Lung (tissue), 12 donors: ENCODE data around the gene MMD. TPM values are rescaled to one million over a fixed set of nuclear protein-coding genes. Genes with fewer than 3 reads are reported as not detected.

Experiments
- ATAC-seq: fragments of 200-7000 bp; cut with Tn5 transposase; one replicate; pipeline ENCODE4 v1.9.1; 2020; ENCODE audit warnings: moderate number of reproducible peaks; ENCODE audit not compliant: insufficient read depth, low FRiP score
- DNase-seq, 3 donors: peaks; one replicate each; pipeline ENCODE4 v3.0.0-alpha.2; 2013 to 2017
- H3K27ac ChIP-seq, 2 donors: one replicate each; pipeline ENCODE4 v1.5.1; 2013; ENCODE audit warnings: mild to moderate bottlenecking in 2 of 2, moderate library complexity in 2 of 2, control low read depth in 1 of 2, inconsistent platforms in 1 of 2, low read depth in 1 of 2, low read length in 1 of 2
- H3K27me3 ChIP-seq, 3 donors: one replicate each; pipeline ENCODE4 v1.5.1; 2013; ENCODE audit warnings: low read length in 2 of 3; ENCODE audit not compliant: control insufficient read depth in 3 of 3, insufficient read depth in 3 of 3
- H3K36me3 ChIP-seq, 4 donors: one replicate each; pipeline ENCODE4 v1.5.1; 2013; ENCODE audit warnings: low read length in 4 of 4, mild to moderate bottlenecking in 1 of 4, moderate library complexity in 1 of 4; ENCODE audit not compliant: control insufficient read depth in 4 of 4, insufficient read depth in 4 of 4
- H3K4me1 ChIP-seq, 5 donors: one replicate each; pipeline ENCODE4 v1.5.1; 2013; ENCODE audit warnings: low read length in 5 of 5, mild to moderate bottlenecking in 2 of 5, moderate library complexity in 1 of 5; ENCODE audit not compliant: control insufficient read depth in 5 of 5, insufficient read depth in 5 of 5
- H3K4me3 ChIP-seq: one replicate; pipeline ENCODE4 v1.5.1; 2013; ENCODE audit warnings: mild to moderate bottlenecking, control low read depth, moderate library complexity
- H3K9ac ChIP-seq, 2 donors: one replicate each; pipeline ENCODE4 v1.5.1; 2013; ENCODE audit warnings: low read length in 2 of 2, control low read depth in 1 of 2; ENCODE audit not compliant: insufficient read depth in 1 of 2
- H3K9me3 ChIP-seq, 4 donors: one replicate each; pipeline ENCODE4 v1.5.1; 2013; ENCODE audit warnings: low read length in 3 of 4, mild to moderate bottlenecking in 1 of 4, moderate library complexity in 1 of 4; ENCODE audit not compliant: control insufficient read depth in 4 of 4, insufficient read depth in 3 of 4
- CTCF ChIP-seq: IDR thresholded peaks from 2 replicates; pipeline ENCODE4 v1.5.1; 2012; ENCODE audit warnings: mild to moderate bottlenecking; ENCODE audit errors: control extremely low read depth, extremely low read depth
- WGBS, 2 donors: extraction: QIAGEN DNeasy Blood & Tissue Kit; methylation state at CpG; one replicate each; pipeline ENCODE4 v1.1.7; 2013; 5-methylcytosine and 5-hydroxymethylcytosine counted together
- polyA plus RNA-seq, 2 donors: library from polyadenylated mRNA; stranded (reverse); fragments of 200-250 nt; gene quantifications; one replicate each; pipeline ENCODE4 v1.2.1, GENCODE V29; 2013
- total RNA-seq, 2 donors: library from RNA; depleted of rRNA in 1 of 2; stranded (reverse); fragments of >200 nt in 1 of 2; gene quantifications; one replicate each; pipeline ENCODE4 v1.2.1, GENCODE V29; 2014 to 2021
- donor health status: control.
- donor health status: control.
- donor health status: Bipolar disorder and iron deficiency.
- donor health status: healthy.
- donor health status: DM: yes; HTN: yes; CAD: no.

The MMD gene
- total and polyA plus RNA-seq, 4 donors = 10.9 to 19.0 (median 13.5) TPM

GRCh38 chr17:55430541-55431288, 9.1 kb upstream of the MMD start:
- Histone ChIP-seq H3K4me3 (no peak overlapping the region), H3K27ac (peak overlapping the region in 1 of 2 donors; percentile 70), H3K9me3 (no peaks in the 10 kb centered on the region), H3K36me3 (no peaks in the 10 kb centered on the region), H3K9ac (no peak overlapping the region), H3K27me3 (no peaks in the 10 kb centered on the region), H3K4me1 (peaks cover 0 to 25% (median 8%) of the 10 kb centered on the region in 5 donors)
- no peak for TF ChIP-seq CTCF
- no peak for ATAC-seq
- no peak for DNase-seq
- WGBS, 2 donors = 67 to 76% methylated on average over 4 of the region's 4 CpGs

- Histone ChIP-seq H3K36me3 (no peaks in the 10 kb centered on the region), H3K9me3 (no peaks in the 10 kb centered on the region), H3K4me1 (peaks cover 0 to 11% (median 2%) of the 10 kb centered on the region in 5 donors), H3K9ac (no peak overlapping the region), H3K4me3 (no peak overlapping the region), H3K27me3 (no peaks in the 10 kb centered on the region), H3K27ac (no peak overlapping the region)
- ATAC-seq (no peak), DNase-seq (no peak)
- no peak for TF ChIP-seq CTCF
- WGBS, 2 donors = 94 to 98% methylated on average over 2 of the region's 2 CpGs
Observed at GRCh38 chr17:55427587-55427882, 5.9 kb upstream of the MMD start.

GRCh38 chr17:55426851-55427586, 5.4 kb upstream of the MMD start:
- Histone ChIP-seq H3K9me3 (no peaks in the 10 kb centered on the region), H3K27me3 (no peaks in the 10 kb centered on the region), H3K4me1 (peaks cover 0 to 10% (median 4%) of the 10 kb centered on the region in 5 donors), H3K36me3 (no peaks in the 10 kb centered on the region), H3K27ac (no peak overlapping the region), H3K4me3 (no peak overlapping the region), H3K9ac (no peak overlapping the region)
- DNase-seq = peak in 2 of 3 donors; percentile 38 to 79
- WGBS, 2 donors = 43 to 59% methylated on average over 2 of the region's 2 CpGs
- no peak for TF ChIP-seq CTCF
- no peak for ATAC-seq
